ENCODE measurements around the gene NPM3. TPM values are rescaled to one million over a fixed set of nuclear protein-coding genes. Genes with fewer than 3 reads are reported as not detected.

NPM3 gene
- total and polyA plus RNA-seq, 7 donors, result 17.8 to 64.9 (median 26.4) TPM

DNA sequence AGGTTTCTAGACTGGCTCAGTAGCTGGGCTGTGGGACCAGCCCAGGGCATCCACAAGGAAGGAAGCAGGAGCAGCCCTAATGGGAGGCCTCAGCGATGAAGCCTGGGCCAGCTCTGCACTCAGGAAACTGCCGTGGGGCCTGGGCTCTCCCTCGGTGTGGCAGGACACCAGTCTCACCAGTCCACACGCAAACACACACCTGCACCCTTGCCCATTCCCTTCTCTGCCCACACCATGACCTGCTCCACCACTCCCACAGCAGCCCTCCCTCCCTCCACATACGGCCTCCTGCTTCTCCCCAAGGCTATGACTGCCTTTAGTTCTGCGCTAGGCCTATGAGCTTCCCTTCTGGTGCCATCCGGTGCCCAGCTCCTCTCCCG lies 14.5 kb downstream of the NPM3 start:
- Histone ChIP-seq H3K36me3 (no peaks in the 10 kb centered on the region), H3K27me3 (peaks cover 13 to 64% (median 45%) of the 10 kb centered on the region in 3 donors), H3K9me3 (no peaks in the 10 kb centered on the region), H3K4me1 (peaks cover 0 to 5% (median under 1%) of the 10 kb centered on the region in 4 donors), H3K27ac (no peak overlapping the region), H3K4me3 (no peak overlapping the region)
- DNase-seq, result peak; percentile 46
- intact Hi-C loops (cut with DNase I), result no loop called here
- 76 to 81% methylated on average over 8 of the region's 8 CpGs for WGBS, 2 donors
- no peak for TF ChIP-seq POLR2A (IDR thresholded peaks at IDR 0.05)
- no peak for TF ChIP-seq POLR2AphosphoS5 (IDR thresholded peaks at IDR 0.05)

GRCh38 chr10:101767966-101768790 lies 15.1 kb downstream of the NPM3 start:
- Histone ChIP-seq H3K36me3 (no peaks in the 10 kb centered on the region), H3K4me3 (no peak overlapping the region), H3K27ac (no peak overlapping the region), H3K27me3 (peaks cover 13 to 58% (median 41%) of the 10 kb centered on the region in 3 donors), H3K9me3 (no peaks in the 10 kb centered on the region), H3K4me1 (peaks cover 0 to under 1% (median 0%) of the 10 kb centered on the region in 4 donors)
- TF ChIP-seq EP300 (IDR thresholded peaks at IDR 0.05), result no peak
- no peak for TF ChIP-seq POLR2AphosphoS5 (IDR thresholded peaks at IDR 0.05)
- TF ChIP-seq, protein P1, sequence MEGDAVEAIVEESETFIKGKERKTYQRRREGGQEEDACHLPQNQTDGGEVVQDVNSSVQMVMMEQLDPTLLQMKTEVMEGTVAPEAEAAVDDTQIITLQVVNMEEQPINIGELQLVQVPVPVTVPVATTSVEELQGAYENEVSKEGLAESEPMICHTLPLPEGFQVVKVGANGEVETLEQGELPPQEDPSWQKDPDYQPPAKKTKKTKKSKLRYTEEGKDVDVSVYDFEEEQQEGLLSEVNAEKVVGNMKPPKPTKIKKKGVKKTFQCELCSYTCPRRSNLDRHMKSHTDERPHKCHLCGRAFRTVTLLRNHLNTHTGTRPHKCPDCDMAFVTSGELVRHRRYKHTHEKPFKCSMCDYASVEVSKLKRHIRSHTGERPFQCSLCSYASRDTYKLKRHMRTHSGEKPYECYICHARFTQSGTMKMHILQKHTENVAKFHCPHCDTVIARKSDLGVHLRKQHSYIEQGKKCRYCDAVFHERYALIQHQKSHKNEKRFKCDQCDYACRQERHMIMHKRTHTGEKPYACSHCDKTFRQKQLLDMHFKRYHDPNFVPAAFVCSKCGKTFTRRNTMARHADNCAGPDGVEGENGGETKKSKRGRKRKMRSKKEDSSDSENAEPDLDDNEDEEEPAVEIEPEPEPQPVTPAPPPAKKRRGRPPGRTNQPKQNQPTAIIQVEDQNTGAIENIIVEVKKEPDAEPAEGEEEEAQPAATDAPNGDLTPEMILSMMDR (IDR thresholded peaks at IDR 0.05), result no peak
- no peak for TF ChIP-seq POLR2A (IDR thresholded peaks at IDR 0.05)
- peak; percentile 43 for DNase-seq
- WGBS, 2 donors, result 52 to 64% methylated on average over 14 of the region's 14 CpGs
- intact Hi-C loops (cut with DNase I), result no loop called here

DNA sequence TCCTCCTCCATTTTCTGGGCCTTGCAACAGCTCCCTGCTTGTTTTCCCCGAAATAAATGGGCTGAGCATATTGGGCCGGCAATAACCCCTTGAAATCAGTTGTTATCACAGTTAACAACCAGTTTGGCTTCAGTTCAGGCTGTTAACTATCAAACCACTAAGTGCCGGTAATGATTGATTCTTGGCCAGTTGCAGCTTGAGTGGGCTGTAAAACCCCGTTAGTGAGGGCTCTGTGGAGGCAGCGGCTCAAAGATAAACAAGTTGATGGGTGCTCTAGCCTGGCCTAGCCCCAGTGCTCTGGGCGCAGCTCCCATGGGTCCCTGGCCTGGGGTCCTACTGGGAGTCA lies 15.7 kb downstream of the NPM3 start:
- Histone ChIP-seq H3K27me3 (peaks cover 13 to 55% (median 35%) of the 10 kb centered on the region in 3 donors), H3K4me1 (no peaks in the 10 kb centered on the region), H3K4me3 (no peak overlapping the region), H3K36me3 (no peaks in the 10 kb centered on the region), H3K27ac (no peak overlapping the region), H3K9me3 (no peaks in the 10 kb centered on the region)
- no peak for DNase-seq
- 11 to 47% methylated on average over 6 of the region's 6 CpGs for WGBS, 2 donors
- intact Hi-C loops (cut with DNase I), result no loop called here
- TF ChIP-seq, protein P1 (IDR thresholded peaks at IDR 0.05), result no peak
- TF ChIP-seq POLR2A (IDR thresholded peaks at IDR 0.05), result no peak
- no peak for TF ChIP-seq POLR2AphosphoS5 (IDR thresholded peaks at IDR 0.05)
- no peak for TF ChIP-seq EP300 (IDR thresholded peaks at IDR 0.05)

DNA sequence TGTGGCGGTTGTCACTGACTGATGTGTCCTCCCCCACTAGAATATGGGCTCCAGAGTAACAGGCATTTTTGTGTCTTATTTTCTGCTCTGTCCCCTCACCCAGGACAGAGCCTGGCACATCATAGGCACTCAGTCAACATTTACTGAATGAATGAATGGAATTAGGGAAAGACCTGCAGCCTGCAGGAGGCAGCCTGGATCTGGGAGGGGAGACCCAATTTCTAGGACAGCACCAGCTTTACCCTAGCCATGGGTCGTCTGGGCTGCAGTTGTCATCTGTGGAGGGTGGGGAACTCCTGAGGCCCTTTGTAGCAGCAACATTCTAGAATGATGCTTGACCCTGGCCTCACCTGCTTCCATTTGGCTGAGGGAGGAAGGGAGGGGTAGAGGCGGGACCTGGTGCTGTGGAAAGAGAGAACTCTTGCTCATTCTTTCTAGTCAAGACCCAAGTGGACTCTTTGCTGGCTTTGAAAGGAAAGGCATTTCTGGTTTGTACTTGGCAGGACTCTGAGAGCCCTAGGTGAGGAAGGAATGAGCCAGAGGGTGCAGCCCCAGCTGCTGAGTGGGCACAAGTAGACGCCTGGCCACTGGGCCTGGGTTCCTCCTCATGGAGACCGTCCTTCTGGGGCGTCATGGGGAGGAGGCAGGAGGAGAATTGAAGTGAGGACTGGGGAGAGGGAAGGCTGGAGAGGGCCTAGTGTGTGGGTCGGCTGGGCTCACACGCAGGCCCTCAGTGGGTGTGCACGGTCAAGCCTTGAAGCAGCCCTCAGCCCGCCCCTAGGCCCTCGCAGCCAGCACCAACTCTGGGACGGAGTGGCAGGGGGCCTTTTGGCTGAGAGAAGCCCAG lies 16.3 kb downstream of the NPM3 start:
- H3K27me3 ChIP-seq, result peaks cover 9 to 54% (median 29%) of the 10 kb centered on the region in 3 donors
- 35 to 58% methylated on average over 12 of the region's 12 CpGs for WGBS, 2 donors
- H3K27ac ChIP-seq, result no peak overlapping the region
- no peak overlapping the region for H3K4me3 ChIP-seq
- peak; percentile 36 for DNase-seq
- intact Hi-C loops (cut with DNase I), result no loop called here
- H3K36me3 ChIP-seq, result no peaks in the 10 kb centered on the region
- H3K9me3 ChIP-seq, result no peaks in the 10 kb centered on the region
- TF ChIP-seq EP300 (IDR thresholded peaks at IDR 0.05), result no peak
- TF ChIP-seq, protein P1 (IDR thresholded peaks at IDR 0.05), result no peak
- TF ChIP-seq POLR2AphosphoS5 (IDR thresholded peaks at IDR 0.05), result no peak
- no peak for TF ChIP-seq POLR2A (IDR thresholded peaks at IDR 0.05)
- H3K4me1 ChIP-seq, result no peaks in the 10 kb centered on the region

DNA sequence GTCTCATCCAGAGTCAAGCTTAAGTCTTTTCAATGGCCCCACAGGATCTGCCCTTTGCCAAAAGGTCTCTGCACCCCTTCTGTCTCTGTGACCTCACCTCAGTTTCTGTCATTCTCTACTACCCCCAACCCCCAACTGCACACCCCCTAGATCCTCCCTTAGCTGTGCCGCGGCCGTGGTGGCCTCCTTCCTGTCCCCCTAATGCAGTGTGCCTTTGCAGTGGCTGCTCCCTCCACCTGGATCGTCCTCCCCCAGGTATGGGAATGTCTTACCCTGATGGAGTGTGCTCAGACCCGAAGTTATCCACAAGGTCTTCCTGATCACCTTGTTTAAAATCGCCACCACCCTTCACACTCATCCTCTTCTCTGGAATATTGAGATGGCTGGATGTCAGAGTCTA lies 16.9 kb downstream of the NPM3 start:
- WGBS, 2 donors, result 82 to 86% methylated on average over 6 of the region's 6 CpGs
- DNase-seq, result peak; percentile 50
- H3K9me3 ChIP-seq, result no peaks in the 10 kb centered on the region
- H3K4me1 ChIP-seq, result no peaks in the 10 kb centered on the region
- no peak overlapping the region for H3K4me3 ChIP-seq
- intact Hi-C loops (cut with DNase I), result no loop called here
- no peaks in the 10 kb centered on the region for H3K36me3 ChIP-seq
- no peak overlapping the region for H3K27ac ChIP-seq
- peaks cover 4 to 47% (median 23%) of the 10 kb centered on the region in 3 donors for H3K27me3 ChIP-seq
- TF ChIP-seq, protein P1 (IDR thresholded peaks at IDR 0.05), result no peak
- TF ChIP-seq POLR2A (IDR thresholded peaks at IDR 0.05), result no peak
- TF ChIP-seq POLR2AphosphoS5 (IDR thresholded peaks at IDR 0.05), result no peak
- no peak for TF ChIP-seq EP300 (IDR thresholded peaks at IDR 0.05)

Measured in sigmoid colon (tissue), 7 donors.